SK-N-SH (cell line): ENCODE data around the gene LIMA1.

Experiments used
- ELF1 ChIP-seq: IDR thresholded peaks from 2 replicates; pipeline ENCODE4 v1.4.0; 2012
- EP300 ChIP-seq, 2 experiments: IDR thresholded peaks; 2 replicates each; pipeline versions ENCODE4 v1.4.0 to v1.6.1; 2012; ENCODE audit warnings: borderline replicate concordance in 1 of 2, low read depth in 1 of 2, low read length in 1 of 2
- EZH2phosphoT487 ChIP-seq: fragments of 200-600 bp; sonication (generic); IDR thresholded peaks from 2 replicates; pipeline ENCODE4 v1.6.1; 2017; ENCODE audit warnings: low read depth, mixed run types, mild to moderate bottlenecking, antibody characterized with exemption, moderate library complexity, borderline replicate concordance
- JUND ChIP-seq: IDR thresholded peaks from 2 replicates; pipeline ENCODE4 v1.4.0; 2012
- POLR2AphosphoS5 ChIP-seq: IDR thresholded peaks from 2 replicates; pipeline ENCODE4 v1.6.1; 2012; ENCODE audit warnings: low read depth, low read length
- RFX5 ChIP-seq: IDR thresholded peaks from 2 replicates; pipeline ENCODE4 v1.6.1; 2012; ENCODE audit warnings: mild to moderate bottlenecking, improper control_type of control experiment, low read length
- YY1 ChIP-seq: IDR thresholded peaks from 2 replicates; pipeline ENCODE4 v1.4.0; 2012; ENCODE audit warnings: low read depth, mild to moderate bottlenecking
- TF ChIP-seq, protein P1 (sequence below): IDR thresholded peaks from 2 replicates; pipeline ENCODE4; 2012
- TF ChIP-seq, protein P2 (sequence below): fragments of 200-600 bp; sonication (generic); IDR thresholded peaks from 2 replicates; pipeline ENCODE4 v1.6.1; 2017; ENCODE audit warnings: antibody characterized with exemption, mild to moderate bottlenecking, moderate library complexity
- TF ChIP-seq, protein P3 (sequence below): IDR thresholded peaks from 2 replicates; pipeline ENCODE4 v1.6.1; 2012; ENCODE audit warnings: mild to moderate bottlenecking, low read depth, low read length, moderate library complexity
- TF ChIP-seq, protein P4 (sequence below): fragments of 150-350 bp; IDR thresholded peaks from 2 replicates; pipeline ENCODE4 v1.6.1; 2016; ENCODE audit warnings: mild to moderate bottlenecking, low read depth, low read length
- TF ChIP-seq, protein P5 (sequence below): IDR thresholded peaks from 2 replicates; pipeline ENCODE4 v1.4.0; 2012; ENCODE audit warnings: low read depth, borderline replicate concordance

DNA sequence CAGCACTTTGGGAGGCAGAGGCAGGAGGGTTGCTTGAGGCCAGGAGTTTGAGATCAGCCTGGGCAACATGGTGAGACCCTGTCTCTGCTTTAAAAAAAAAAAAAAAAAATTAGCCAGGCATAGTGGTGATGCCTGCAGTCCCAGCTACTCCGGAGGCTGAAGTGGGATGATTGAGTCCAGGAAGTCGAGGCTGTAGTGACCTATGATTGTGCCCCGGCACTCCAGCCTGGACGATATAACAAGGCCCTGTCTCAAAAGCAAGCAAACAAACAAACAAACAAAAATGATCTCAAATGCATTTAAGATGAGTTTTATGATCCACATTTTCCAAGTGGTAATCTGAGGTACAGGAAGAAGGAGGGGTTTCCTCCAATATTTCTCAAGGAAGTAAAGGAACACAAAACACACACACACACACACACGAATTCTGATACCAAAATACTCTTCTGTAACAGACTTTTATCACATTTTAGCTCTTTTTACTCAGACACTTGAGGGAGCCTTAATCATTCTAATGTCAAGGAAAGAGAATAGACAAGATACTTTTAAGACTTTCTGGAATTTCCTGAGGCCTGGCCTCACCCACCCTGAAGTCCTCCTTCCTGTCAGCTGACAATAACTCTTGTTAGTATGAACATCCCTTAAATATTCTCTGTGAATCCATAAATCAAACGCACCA lies 71.8 kb downstream of the LIMA1 start:
- TF ChIP-seq POLR2AphosphoS5 (no peak), EP300 (IDR thresholded peaks at IDR 0.05; ENCODE audit: borderline replicate concordance in 1 of 2, low read depth in 1 of 2, low read length in 1 of 2) (no peak), JUND (no peak), YY1 (no peak), RFX5 (no peak), ELF1 (no peak), EZH2phosphoT487 (no peak)
- TF ChIP-seq, protein P1, sequence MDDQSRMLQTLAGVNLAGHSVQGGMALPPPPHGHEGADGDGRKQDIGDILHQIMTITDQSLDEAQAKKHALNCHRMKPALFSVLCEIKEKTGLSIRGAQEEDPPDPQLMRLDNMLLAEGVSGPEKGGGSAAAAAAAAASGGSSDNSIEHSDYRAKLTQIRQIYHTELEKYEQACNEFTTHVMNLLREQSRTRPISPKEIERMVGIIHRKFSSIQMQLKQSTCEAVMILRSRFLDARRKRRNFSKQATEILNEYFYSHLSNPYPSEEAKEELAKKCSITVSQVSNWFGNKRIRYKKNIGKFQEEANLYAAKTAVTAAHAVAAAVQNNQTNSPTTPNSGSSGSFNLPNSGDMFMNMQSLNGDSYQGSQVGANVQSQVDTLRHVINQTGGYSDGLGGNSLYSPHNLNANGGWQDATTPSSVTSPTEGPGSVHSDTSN: peak; percentile 39; the same call in 1 of the 2 replicates
- TF ChIP-seq, protein P2, sequence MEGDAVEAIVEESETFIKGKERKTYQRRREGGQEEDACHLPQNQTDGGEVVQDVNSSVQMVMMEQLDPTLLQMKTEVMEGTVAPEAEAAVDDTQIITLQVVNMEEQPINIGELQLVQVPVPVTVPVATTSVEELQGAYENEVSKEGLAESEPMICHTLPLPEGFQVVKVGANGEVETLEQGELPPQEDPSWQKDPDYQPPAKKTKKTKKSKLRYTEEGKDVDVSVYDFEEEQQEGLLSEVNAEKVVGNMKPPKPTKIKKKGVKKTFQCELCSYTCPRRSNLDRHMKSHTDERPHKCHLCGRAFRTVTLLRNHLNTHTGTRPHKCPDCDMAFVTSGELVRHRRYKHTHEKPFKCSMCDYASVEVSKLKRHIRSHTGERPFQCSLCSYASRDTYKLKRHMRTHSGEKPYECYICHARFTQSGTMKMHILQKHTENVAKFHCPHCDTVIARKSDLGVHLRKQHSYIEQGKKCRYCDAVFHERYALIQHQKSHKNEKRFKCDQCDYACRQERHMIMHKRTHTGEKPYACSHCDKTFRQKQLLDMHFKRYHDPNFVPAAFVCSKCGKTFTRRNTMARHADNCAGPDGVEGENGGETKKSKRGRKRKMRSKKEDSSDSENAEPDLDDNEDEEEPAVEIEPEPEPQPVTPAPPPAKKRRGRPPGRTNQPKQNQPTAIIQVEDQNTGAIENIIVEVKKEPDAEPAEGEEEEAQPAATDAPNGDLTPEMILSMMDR: no peak; the same call in 1 of the 2 replicates
- TF ChIP-seq, protein P3, sequence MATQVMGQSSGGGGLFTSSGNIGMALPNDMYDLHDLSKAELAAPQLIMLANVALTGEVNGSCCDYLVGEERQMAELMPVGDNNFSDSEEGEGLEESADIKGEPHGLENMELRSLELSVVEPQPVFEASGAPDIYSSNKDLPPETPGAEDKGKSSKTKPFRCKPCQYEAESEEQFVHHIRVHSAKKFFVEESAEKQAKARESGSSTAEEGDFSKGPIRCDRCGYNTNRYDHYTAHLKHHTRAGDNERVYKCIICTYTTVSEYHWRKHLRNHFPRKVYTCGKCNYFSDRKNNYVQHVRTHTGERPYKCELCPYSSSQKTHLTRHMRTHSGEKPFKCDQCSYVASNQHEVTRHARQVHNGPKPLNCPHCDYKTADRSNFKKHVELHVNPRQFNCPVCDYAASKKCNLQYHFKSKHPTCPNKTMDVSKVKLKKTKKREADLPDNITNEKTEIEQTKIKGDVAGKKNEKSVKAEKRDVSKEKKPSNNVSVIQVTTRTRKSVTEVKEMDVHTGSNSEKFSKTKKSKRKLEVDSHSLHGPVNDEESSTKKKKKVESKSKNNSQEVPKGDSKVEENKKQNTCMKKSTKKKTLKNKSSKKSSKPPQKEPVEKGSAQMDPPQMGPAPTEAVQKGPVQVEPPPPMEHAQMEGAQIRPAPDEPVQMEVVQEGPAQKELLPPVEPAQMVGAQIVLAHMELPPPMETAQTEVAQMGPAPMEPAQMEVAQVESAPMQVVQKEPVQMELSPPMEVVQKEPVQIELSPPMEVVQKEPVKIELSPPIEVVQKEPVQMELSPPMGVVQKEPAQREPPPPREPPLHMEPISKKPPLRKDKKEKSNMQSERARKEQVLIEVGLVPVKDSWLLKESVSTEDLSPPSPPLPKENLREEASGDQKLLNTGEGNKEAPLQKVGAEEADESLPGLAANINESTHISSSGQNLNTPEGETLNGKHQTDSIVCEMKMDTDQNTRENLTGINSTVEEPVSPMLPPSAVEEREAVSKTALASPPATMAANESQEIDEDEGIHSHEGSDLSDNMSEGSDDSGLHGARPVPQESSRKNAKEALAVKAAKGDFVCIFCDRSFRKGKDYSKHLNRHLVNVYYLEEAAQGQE: no peak
- TF ChIP-seq, protein P4, sequence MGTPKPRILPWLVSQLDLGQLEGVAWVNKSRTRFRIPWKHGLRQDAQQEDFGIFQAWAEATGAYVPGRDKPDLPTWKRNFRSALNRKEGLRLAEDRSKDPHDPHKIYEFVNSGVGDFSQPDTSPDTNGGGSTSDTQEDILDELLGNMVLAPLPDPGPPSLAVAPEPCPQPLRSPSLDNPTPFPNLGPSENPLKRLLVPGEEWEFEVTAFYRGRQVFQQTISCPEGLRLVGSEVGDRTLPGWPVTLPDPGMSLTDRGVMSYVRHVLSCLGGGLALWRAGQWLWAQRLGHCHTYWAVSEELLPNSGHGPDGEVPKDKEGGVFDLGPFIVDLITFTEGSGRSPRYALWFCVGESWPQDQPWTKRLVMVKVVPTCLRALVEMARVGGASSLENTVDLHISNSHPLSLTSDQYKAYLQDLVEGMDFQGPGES: no peak
- TF ChIP-seq, protein P5, sequence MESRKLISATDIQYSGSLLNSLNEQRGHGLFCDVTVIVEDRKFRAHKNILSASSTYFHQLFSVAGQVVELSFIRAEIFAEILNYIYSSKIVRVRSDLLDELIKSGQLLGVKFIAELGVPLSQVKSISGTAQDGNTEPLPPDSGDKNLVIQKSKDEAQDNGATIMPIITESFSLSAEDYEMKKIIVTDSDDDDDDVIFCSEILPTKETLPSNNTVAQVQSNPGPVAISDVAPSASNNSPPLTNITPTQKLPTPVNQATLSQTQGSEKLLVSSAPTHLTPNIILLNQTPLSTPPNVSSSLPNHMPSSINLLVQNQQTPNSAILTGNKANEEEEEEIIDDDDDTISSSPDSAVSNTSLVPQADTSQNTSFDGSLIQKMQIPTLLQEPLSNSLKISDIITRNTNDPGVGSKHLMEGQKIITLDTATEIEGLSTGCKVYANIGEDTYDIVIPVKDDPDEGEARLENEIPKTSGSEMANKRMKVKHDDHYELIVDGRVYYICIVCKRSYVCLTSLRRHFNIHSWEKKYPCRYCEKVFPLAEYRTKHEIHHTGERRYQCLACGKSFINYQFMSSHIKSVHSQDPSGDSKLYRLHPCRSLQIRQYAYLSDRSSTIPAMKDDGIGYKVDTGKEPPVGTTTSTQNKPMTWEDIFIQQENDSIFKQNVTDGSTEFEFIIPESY: no peak
